Fibroblast of gingiva (primary cell): ENCODE data around the gene OR52D1.

Source experiments
- DNase-seq: peaks from one replicate; pipeline ENCODE4 v3.0.0-alpha.2; 2011; ENCODE audit warnings: low read depth

Gene OR52D1

DNA sequence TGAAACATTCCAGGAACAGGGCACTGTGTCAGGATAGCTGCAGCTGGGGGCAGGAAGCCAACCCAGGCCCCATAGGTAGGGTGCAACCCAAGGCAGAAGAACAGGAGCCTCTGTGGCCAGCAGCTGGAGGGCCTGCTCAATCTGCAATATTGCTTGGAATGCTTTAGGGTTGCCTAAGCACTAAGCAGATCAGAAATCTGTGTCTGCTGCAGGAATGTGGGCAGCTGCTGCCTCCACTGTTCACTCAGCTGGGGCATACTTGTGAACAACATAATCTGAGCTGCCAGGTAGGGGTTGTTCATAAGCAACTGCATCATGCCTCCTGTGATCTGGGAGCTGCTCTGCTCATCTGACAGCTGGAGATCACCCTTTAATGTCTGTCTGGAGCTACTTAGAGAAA, 26.4 kb downstream of the OR52D1 start:
- no peak for DNase-seq

- DNase-seq = no peak
Measured at GRCh38 chr11:5516599-5516998, 28.1 kb downstream of the OR52D1 start, which contains the start of gene UBQLNL. TSS of gene UBQLNL (minus strand) at chr11:5516699. CDS start at chr11:5516441, 258 bp downstream.

DNA sequence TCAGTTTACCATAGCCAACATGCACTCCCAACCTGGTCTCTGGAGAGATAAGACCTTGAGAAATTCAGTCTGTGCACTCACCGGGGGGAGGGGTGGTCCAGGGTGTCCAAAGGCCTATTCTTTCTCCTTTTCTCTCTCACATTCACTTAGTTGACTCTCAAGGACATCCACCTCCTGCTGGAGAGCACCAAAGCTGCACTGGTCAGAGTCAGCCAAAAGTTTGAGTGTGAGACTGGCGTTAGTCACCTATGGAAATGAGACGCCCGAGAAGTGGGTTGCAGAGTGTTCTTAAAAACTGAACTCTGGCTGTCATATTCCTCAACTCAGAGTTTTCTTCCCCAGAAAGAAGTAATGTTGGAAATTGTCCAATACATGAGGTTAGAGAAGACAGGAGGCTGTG, 33.1 kb downstream of the OR52D1 start:
- DNase-seq = no peak

- no peak for DNase-seq
Measured at GRCh38 chr11:5522308-5522707, 33.8 kb downstream of the OR52D1 start.

GRCh38 chr11:5524756-5525155, 36.3 kb downstream of the OR52D1 start:
- no peak for DNase-seq

DNA sequence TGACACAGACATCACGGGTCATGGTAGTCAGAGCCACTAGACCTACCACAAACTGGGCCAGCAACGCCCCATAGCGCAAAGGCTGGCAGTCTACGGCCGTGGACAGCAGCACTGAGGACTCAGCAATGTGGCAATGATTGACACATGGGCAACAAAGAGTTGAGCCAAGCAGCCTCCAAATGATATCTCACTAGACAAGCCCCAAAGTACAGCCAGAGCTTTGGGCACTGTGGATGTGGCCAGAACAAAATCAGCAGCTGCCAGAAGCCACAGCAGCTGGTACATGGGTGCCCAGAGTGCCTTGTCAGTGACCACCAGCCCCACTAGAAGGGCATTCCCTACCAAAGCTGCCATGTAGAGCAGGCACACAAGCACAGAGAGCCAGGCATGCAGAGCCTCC, 39.2 kb downstream of the OR52D1 start:
- no peak for DNase-seq

DNA sequence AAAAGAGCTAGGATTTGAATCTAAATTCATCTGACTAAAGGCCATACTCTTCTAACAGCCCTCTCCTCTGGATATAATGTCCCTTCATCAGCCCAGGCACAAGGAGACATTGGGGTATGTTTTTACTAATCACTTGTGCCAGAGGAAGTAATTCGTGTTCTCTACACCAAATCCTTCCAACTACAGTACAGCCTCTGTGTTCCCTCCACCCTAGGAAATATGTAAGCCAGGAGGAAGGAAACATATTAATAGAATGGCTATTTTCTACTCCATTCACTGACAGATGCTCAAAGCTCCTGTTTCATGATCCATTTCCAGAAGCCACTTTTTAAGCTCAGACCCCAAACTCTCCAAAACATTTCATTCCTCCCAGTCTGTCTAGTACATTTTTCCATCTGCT, 40.0 kb downstream of the OR52D1 start:
- DNase-seq = no peak

GRCh38 chr11:5531053-5531831, 42.8 kb downstream of the OR52D1 start:
- no peak for DNase-seq

DNA sequence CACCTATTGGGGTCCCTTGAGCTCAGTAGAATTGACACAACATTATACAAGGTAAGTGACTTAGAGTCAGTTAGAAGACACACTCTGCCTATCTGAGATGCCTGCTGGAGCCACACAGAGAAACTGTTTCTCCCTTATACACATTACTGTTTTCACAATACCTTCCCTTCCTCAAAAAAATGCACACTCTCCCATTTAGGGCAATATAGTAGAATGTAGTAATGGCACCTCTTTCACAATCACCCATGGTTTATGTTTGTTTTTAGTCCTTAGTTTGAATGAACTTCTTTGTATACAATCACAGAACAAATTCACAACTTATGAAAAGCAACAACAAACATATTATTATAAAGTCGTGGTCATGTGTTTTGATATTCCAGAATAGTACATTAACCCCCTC, 45.6 kb downstream of the OR52D1 start:
- no peak for DNase-seq

- DNase-seq = no peak
Measured at GRCh38 chr11:5536482-5536881, 48.0 kb downstream of the OR52D1 start.
